K562 (cell line): ENCODE measurements around the gene PDK3. TPM values are rescaled to one million over a fixed set of nuclear protein-coding genes. Genes with fewer than 3 reads are reported as not detected.

Experiments
- ATAC-seq: fragments of 200-7000 bp; cut with Tn5 transposase; 3 replicates; pipeline ENCODE4 v1.9.1; 2020; ENCODE audit warnings: moderate library complexity
- BruUV-seq: library from RNA; stranded (reverse); fragments of 400-500 nt; replicated peaks from 2 replicates; lab custom pipeline; 2021; lab: Mats Ljungman, UMichigan
- CTCF ChIA-PET: fragments of 300-600 bp; formaldehyde crosslinking; extraction: SDS; loops from one replicate; lab custom pipeline; 2021; ENCODE audit warnings: low intra/inter-chr PET ratio; lab: Yijun Ruan, JAX
- POLR2A ChIA-PET: fragments of 300-600, 350-650 bp; sonication (Branson Sonifier 250); formaldehyde crosslinking; extraction: SDS; loops from one replicate; lab custom pipeline; 2021; ENCODE audit warnings: antibody characterized with exemption, inconsistent platforms; lab: Yijun Ruan, JAX
- DNase-seq, 4 experiments: peaks; one replicate each; pipeline versions ENCODE4 v3.0.0 to v3.0.0-alpha.2; 2011 to 2018; ENCODE audit warnings: low spot score in 3 of 4, mixed read lengths in 3 of 4; ENCODE audit errors: extremely low read depth in 1 of 4
- FAIRE-seq: peaks from 2 replicates; lab custom pipeline; 2011; peaks lifted over from hg19 to GRCh38; lab: Jason Lieb, UNC
- H2AFZ ChIP-seq: 2 replicates; pipeline ENCODE4 v1.6.0; 2011; ENCODE audit warnings: low read depth, low read length, control low read depth, inconsistent platforms
- H3K27ac ChIP-seq: fragments of 200-600 bp; 3 replicates; pipeline ENCODE4 v1.8.0; 2011; ENCODE audit warnings: low read depth, mild to moderate bottlenecking, control low read depth, inconsistent platforms, low read length, moderate library complexity, mixed read lengths; ENCODE audit errors: extremely low read depth
- H3K27me3 ChIP-seq, 2 experiments: fragments of 300-600 bp in 1 of 2; 2 replicates in 1 of 2; 3 replicates in 1 of 2; pipeline versions ENCODE4 v1.6.0 to v1.8.0; 2011; ENCODE audit warnings: inconsistent platforms in 2 of 2, low read length in 2 of 2, mild to moderate bottlenecking in 1 of 2, mixed read lengths in 1 of 2, moderate library complexity in 1 of 2; ENCODE audit not compliant: control insufficient read depth in 2 of 2, insufficient read depth in 2 of 2
- H3K36me3 ChIP-seq: fragments of 300-600 bp; 3 replicates; pipeline ENCODE4 v1.8.0; 2011; ENCODE audit warnings: mild to moderate bottlenecking, low read length, inconsistent platforms; ENCODE audit not compliant: control insufficient read depth, insufficient read depth
- H3K4me1 ChIP-seq, 2 experiments: fragments of 200-600 bp in 1 of 2; replicated peaks in 1 of 2; 2 replicates in 1 of 2; 3 replicates in 1 of 2; pipeline versions ENCODE4 v1.5.1 to v1.8.0; 2011; ENCODE audit warnings: inconsistent platforms in 2 of 2, low read length in 2 of 2, mild to moderate bottlenecking in 1 of 2, mixed read lengths in 1 of 2, moderate library complexity in 1 of 2; ENCODE audit not compliant: control insufficient read depth in 2 of 2, insufficient read depth in 2 of 2
- H3K4me2 ChIP-seq: 2 replicates; pipeline ENCODE4 v1.6.1; 2011; ENCODE audit warnings: low read length, control low read depth, inconsistent platforms, mixed read lengths; ENCODE audit not compliant: insufficient read depth
- H3K4me3 ChIP-seq: fragments of 200-600 bp; sonication (generic), shearing (Covaris generic); 2 replicates; pipeline ENCODE4 v1.5.1; 2016; ENCODE audit warnings: control low read depth, inconsistent platforms
- H3K79me2 ChIP-seq: fragments of 200-600 bp; 3 replicates; pipeline ENCODE4 v1.8.0; 2011; ENCODE audit warnings: low read length, inconsistent platforms; ENCODE audit not compliant: control insufficient read depth, insufficient read depth
- H3K9ac ChIP-seq, 2 experiments: 2 replicates each; pipeline versions ENCODE4 v1.6.0 to v1.6.1; 2011; ENCODE audit warnings: low read depth in 2 of 2, low read length in 2 of 2, control low read depth in 1 of 2, inconsistent platforms in 1 of 2, mild to moderate bottlenecking in 1 of 2, mixed read lengths in 1 of 2; ENCODE audit not compliant: insufficient read depth in 1 of 2
- H3K9me1 ChIP-seq: one replicate; pipeline ENCODE4 v1.6.0; 2011; ENCODE audit warnings: inconsistent platforms, mild to moderate bottlenecking, low read length, moderate library complexity; ENCODE audit not compliant: control insufficient read depth, insufficient read depth
- H3K9me3 ChIP-seq: replicated peaks from 2 replicates; pipeline ENCODE4 v1.5.1; 2011; ENCODE audit warnings: low read depth, low read length, inconsistent platforms; ENCODE audit not compliant: control insufficient read depth, insufficient read depth
- H4K20me1 ChIP-seq: replicated peaks from 2 replicates; pipeline ENCODE4 v1.6.1; 2011; ENCODE audit warnings: low read length, inconsistent platforms, mixed read lengths; ENCODE audit not compliant: control insufficient read depth, insufficient read depth
- DNMT1 ChIP-seq: fragments of 450-650 bp; IDR thresholded peaks from 2 replicates; pipeline ENCODE4 v1.6.1; 2016; ENCODE audit warnings: antibody characterized with exemption, mild to moderate bottlenecking
- EP400 ChIP-seq: fragments of 450-650 bp; IDR thresholded peaks from 2 replicates; pipeline ENCODE4 v1.6.1; 2017; ENCODE audit warnings: antibody characterized with exemption, mild to moderate bottlenecking, moderate library complexity
- FOXJ3 ChIP-seq: sonication (generic); formaldehyde crosslinking; IDR thresholded peaks from 2 replicates; pipeline ENCODE4 v1.4.0; 2020; ENCODE audit warnings: mild to moderate bottlenecking, missing genetic modification reagents
- SAFB2 ChIP-seq: fragments of 200-400 bp; formaldehyde crosslinking; IDR thresholded peaks from 2 replicates; pipeline ENCODE4 v1.6.1; 2018; ENCODE audit warnings: borderline replicate concordance, low read length, low read depth, moderate library complexity; ENCODE audit not compliant: severe bottlenecking
- SNIP1 ChIP-seq: fragments of 450-650 bp; IDR thresholded peaks from 2 replicates; pipeline ENCODE4 v1.7.1; 2017; ENCODE audit warnings: low read depth, mild to moderate bottlenecking
- WHSC1 ChIP-seq: IDR thresholded peaks from one replicate; pipeline ENCODE4 v1.6.1; 2012; ENCODE audit warnings: low read length, control low read depth, inconsistent platforms
- ZNF707 ChIP-seq: fragments of 250-450 bp; sonication (Bioruptor Pico); conservative IDR thresholded peaks from 2 replicates; pipeline ENCODE4 v1.8.0; 2022; ENCODE audit warnings: inconsistent platforms, mild to moderate bottlenecking, moderate library complexity
- ZNF75A ChIP-seq: fragments of 450-650 bp; formaldehyde crosslinking; IDR thresholded peaks from 2 replicates; pipeline ENCODE4 v1.4.0; 2020; ENCODE audit warnings: mild to moderate bottlenecking
- WGBS: fragments of 100-300 bp; shearing (Covaris generic); methylation state at CpG from one replicate; pipeline ENCODE4 v1.1.6; 2016; ENCODE audit warnings: low coverage, mixed read lengths; ENCODE audit not compliant: insufficient coverage; ENCODE audit errors: missing lambda C conversion rate; 5-methylcytosine and 5-hydroxymethylcytosine counted together
- in situ Hi-C: fragments of 300-500 bp; cut with MboI; formaldehyde crosslinking; loops from 4 replicates; pipeline ENCODE4 v1.15.0; 2018; ENCODE audit warnings: inconsistent platforms, mixed read lengths
- intact Hi-C: fragments of 100-400 bp; cut with micrococcal nuclease; formaldehyde crosslinking; loops from 2 replicates; pipeline ENCODE4 v1.14.2; 2022
- polyA plus RNA-seq, 8 experiments: library from polyadenylated mRNA; depleted of rRNA in 4 of 8; stranded (reverse) in 5 of 8; unstranded in 3 of 8; fragments of >200 nt; fragmentation: Nextera tagmentation in 2 of 8; fragmentation: Illumina TruSeq in 1 of 8; extraction: Ambion mirVana in 2 of 8; extraction: Trizol in 1 of 8; gene quantifications; 2 replicates each; pipeline versions ENCODE4 v1.2.1 to v1.2.3, GENCODE V29; 2011 to 2014; ENCODE audit warnings: inconsistent platforms in 1 of 8, missing spikeins in 1 of 8
- total RNA-seq, 7 experiments: library from RNA; depleted of rRNA in 6 of 7; stranded (reverse); fragments of >200 nt in 6 of 7; fragmentation: Illumina TruSeq in 2 of 7; extraction: Trizol in 2 of 7; gene quantifications; 2 replicates each; pipeline versions ENCODE4 v1.2.1 to v1.2.3, GENCODE V29; 2011 to 2021; ENCODE audit warnings: low replicate concordance in 1 of 7
- TF ChIP-seq, protein P1 (sequence below): fragments of 250-450 bp; sonication (Bioruptor Pico); IDR thresholded peaks from 2 replicates; pipeline ENCODE4 v1.8.0; 2021; ENCODE audit warnings: mild to moderate bottlenecking, moderate library complexity
- TF ChIP-seq, protein P2 (sequence below): fragments of 450-650 bp; IDR thresholded peaks from 2 replicates; pipeline ENCODE4 v1.6.1; 2017; ENCODE audit warnings: antibody characterized with exemption, mild to moderate bottlenecking
- TF ChIP-seq, protein P3 (sequence below): sonication (generic); formaldehyde crosslinking; IDR thresholded peaks from 2 replicates; pipeline ENCODE4 v1.8.1; 2023; ENCODE audit warnings: missing genetic modification reagents, mild to moderate bottlenecking, borderline replicate concordance

Gene PDK3
- total and polyA plus RNA-seq, 9 of the 15 experiments (the other 6 are each of a cell fraction or from before 2014, with no cell fraction given), result 0.20 to 4.9 (median 0.95) TPM

DNA sequence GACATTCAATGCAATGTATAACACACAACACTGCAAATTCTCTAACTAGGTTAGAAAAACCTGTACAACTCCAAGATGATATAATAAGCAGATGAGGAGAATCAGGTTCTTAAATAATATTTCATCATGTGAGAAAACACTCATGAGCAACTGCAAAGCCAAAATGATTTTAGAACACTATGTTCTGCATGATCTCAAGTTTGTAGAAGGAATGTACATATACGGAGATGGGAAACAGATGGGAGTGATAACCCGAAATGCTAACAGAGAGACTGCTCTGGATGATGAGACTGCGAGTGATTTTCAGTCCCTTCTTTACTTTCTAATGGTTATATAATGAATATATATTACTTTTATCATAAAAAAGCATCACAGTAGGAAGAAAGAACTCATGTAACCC is 101.2 kb downstream of the PDK3 start:
- no peak for DNase-seq
- CTCF ChIA-PET, result no interaction called here
- TF ChIP-seq DNMT1 (no peak), FOXJ3 (CRISPR knock-in tag) (no peak), WHSC1 (no peak), SAFB2 (no peak), EP400 (no peak), ZNF75A (CRISPR knock-in tag) (no peak), SNIP1 (no peak), ZNF707 (no peak)
- TF ChIP-seq, protein P1, sequence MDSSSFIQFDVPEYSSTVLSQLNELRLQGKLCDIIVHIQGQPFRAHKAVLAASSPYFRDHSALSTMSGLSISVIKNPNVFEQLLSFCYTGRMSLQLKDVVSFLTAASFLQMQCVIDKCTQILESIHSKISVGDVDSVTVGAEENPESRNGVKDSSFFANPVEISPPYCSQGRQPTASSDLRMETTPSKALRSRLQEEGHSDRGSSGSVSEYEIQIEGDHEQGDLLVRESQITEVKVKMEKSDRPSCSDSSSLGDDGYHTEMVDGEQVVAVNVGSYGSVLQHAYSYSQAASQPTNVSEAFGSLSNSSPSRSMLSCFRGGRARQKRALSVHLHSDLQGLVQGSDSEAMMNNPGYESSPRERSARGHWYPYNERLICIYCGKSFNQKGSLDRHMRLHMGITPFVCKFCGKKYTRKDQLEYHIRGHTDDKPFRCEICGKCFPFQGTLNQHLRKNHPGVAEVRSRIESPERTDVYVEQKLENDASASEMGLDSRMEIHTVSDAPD (CRISPR knock-in tag), result no peak
- TF ChIP-seq, protein P2, sequence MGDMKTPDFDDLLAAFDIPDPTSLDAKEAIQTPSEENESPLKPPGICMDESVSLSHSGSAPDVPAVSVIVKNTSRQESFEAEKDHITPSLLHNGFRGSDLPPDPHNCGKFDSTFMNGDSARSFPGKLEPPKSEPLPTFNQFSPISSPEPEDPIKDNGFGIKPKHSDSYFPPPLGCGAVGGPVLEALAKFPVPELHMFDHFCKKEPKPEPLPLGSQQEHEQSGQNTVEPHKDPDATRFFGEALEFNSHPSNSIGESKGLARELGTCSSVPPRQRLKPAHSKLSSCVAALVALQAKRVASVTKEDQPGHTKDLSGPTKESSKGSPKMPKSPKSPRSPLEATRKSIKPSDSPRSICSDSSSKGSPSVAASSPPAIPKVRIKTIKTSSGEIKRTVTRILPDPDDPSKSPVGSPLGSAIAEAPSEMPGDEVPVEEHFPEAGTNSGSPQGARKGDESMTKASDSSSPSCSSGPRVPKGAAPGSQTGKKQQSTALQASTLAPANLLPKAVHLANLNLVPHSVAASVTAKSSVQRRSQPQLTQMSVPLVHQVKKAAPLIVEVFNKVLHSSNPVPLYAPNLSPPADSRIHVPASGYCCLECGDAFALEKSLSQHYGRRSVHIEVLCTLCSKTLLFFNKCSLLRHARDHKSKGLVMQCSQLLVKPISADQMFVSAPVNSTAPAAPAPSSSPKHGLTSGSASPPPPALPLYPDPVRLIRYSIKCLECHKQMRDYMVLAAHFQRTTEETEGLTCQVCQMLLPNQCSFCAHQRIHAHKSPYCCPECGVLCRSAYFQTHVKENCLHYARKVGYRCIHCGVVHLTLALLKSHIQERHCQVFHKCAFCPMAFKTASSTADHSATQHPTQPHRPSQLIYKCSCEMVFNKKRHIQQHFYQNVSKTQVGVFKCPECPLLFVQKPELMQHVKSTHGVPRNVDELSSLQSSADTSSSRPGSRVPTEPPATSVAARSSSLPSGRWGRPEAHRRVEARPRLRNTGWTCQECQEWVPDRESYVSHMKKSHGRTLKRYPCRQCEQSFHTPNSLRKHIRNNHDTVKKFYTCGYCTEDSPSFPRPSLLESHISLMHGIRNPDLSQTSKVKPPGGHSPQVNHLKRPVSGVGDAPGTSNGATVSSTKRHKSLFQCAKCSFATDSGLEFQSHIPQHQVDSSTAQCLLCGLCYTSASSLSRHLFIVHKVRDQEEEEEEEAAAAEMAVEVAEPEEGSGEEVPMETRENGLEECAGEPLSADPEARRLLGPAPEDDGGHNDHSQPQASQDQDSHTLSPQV, result no peak
- TF ChIP-seq, protein P3, sequence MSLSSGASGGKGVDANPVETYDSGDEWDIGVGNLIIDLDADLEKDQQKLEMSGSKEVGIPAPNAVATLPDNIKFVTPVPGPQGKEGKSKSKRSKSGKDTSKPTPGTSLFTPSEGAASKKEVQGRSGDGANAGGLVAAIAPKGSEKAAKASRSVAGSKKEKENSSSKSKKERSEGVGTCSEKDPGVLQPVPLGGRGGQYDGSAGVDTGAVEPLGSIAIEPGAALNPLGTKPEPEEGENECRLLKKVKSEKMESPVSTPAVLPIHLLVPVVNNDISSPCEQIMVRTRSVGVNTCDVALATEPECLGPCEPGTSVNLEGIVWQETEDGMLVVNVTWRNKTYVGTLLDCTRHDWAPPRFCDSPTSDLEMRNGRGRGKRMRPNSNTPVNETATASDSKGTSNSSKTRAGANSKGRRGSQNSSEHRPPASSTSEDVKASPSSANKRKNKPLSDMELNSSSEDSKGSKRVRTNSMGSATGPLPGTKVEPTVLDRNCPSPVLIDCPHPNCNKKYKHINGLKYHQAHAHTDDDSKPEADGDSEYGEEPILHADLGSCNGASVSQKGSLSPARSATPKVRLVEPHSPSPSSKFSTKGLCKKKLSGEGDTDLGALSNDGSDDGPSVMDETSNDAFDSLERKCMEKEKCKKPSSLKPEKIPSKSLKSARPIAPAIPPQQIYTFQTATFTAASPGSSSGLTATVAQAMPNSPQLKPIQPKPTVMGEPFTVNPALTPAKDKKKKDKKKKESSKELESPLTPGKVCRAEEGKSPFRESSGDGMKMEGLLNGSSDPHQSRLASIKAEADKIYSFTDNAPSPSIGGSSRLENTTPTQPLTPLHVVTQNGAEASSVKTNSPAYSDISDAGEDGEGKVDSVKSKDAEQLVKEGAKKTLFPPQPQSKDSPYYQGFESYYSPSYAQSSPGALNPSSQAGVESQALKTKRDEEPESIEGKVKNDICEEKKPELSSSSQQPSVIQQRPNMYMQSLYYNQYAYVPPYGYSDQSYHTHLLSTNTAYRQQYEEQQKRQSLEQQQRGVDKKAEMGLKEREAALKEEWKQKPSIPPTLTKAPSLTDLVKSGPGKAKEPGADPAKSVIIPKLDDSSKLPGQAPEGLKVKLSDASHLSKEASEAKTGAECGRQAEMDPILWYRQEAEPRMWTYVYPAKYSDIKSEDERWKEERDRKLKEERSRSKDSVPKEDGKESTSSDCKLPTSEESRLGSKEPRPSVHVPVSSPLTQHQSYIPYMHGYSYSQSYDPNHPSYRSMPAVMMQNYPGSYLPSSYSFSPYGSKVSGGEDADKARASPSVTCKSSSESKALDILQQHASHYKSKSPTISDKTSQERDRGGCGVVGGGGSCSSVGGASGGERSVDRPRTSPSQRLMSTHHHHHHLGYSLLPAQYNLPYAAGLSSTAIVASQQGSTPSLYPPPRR (CRISPR knock-in tag), result no peak

More for the DNA sequence above, 101.2 kb downstream of the PDK3 start:
- POLR2A ChIA-PET, result no interaction called here
- no peak overlapping the region for H3K9ac ChIP-seq
- 0% methylated on average over 3 of the region's 3 CpGs for WGBS
- in situ Hi-C loops, result no loop called here
- H4K20me1 ChIP-seq, result no peaks in the 10 kb centered on the region
- FAIRE-seq, result no peak
- intact Hi-C loops, result no loop called here
- no peak overlapping the region for H3K27ac ChIP-seq
- H3K4me2 ChIP-seq, result no peak overlapping the region
- H3K4me1 ChIP-seq, result no peaks in the 10 kb centered on the region
- peaks cover 0 to 27% of the 10 kb centered on the region in 2 experiments; a peak in 3 of 5 replicates for H3K27me3 ChIP-seq
- H3K9me1 ChIP-seq, result no peaks in the 10 kb centered on the region
- H2AFZ ChIP-seq, result no peak overlapping the region
- no peaks in the 10 kb centered on the region for H3K79me2 ChIP-seq
- H3K4me3 ChIP-seq, result no peak overlapping the region
- no peak for ATAC-seq
- H3K9me3 ChIP-seq, result no peaks in the 10 kb centered on the region
- no peaks in the 10 kb centered on the region for H3K36me3 ChIP-seq
- BruUV-seq, result no TSS peak
